Ureter (tissue), 1 donor: ENCODE results near the gene ASCC2. TPM values are rescaled to one million over a fixed set of nuclear protein-coding genes. Genes with fewer than 3 reads are reported as not detected.
"Not testable (repeated sequence)": the region's sequence is repeated elsewhere in the genome, so short reads cannot be mapped to it uniquely, and the experiment has no call there.

Experiments used
- DNase-seq: peaks from one replicate; pipeline ENCODE4 v3.0.0-alpha.2; 2020; ENCODE audit warnings: low spot score
- total RNA-seq: library from RNA; stranded (reverse); gene quantifications from one replicate; pipeline ENCODE4 v1.2.4, GENCODE V29; 2023
- donor health status: DM: yes; HTN: yes; CAD: no.

The ASCC2 gene
- 147 TPM for total RNA-seq

- DNase-seq: peak; percentile 99
Measured at GRCh38 chr22:29837741-29838598, at the start of gene ASCC2. ASCC2 (minus strand) TSS chr22:29838274; CDS start chr22:29832325, 5,949 bp downstream.

- no peak for DNase-seq
Measured at GRCh38 chr22:29887358-29887757, 49.3 kb upstream of the ASCC2 start.

DNA sequence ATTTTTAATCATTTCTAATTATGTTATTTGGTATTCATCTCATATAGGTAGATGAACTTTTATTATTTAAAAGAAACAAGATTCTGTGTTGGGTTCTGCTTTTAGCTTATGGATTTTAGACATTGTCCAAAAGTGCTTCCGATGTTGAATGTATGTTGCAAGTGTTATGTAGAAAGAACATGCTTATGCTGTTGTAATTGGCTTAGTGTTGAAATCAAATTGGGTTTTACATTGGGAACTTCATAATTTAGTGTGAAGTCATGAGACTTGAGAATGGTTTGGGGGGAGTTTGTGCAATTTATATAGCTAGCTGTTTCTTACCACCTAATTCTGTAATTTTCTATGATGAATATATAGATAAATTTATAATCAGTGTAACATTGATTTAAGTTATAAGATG is 48.5 kb upstream of the ASCC2 start:
- DNase-seq: no peak

- no peak for DNase-seq
Measured at GRCh38 chr22:29885610-29886009, 47.5 kb upstream of the ASCC2 start.

DNA sequence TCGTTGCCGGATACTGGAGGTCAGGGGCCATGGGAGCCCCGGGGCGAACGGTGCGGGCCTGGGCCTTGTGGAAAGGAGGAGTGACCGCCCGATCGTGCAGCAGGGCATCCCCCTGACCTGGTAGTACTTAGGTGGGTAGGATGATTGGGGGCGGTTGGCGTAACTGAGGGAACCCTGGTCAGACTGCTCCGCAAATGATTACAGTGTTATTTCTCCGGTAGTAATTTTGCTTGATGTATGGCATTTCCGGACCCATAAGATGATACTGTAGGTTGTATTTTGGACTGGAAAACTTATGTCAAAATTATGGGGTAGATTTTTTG is 45.7 kb upstream of the ASCC2 start:
- no peak for DNase-seq

- DNase-seq: peak; percentile 96
Measured at GRCh38 chr22:29883045-29883774, 45.1 kb upstream of the ASCC2 start, which contains the start of gene MTMR3. MTMR3 (plus strand) TSS chr22:29883174; CDS start chr22:29971060, 87,886 bp downstream.

GRCh38 chr22:29882716-29883044 is 44.6 kb upstream of the ASCC2 start:
- no peak for DNase-seq

DNA sequence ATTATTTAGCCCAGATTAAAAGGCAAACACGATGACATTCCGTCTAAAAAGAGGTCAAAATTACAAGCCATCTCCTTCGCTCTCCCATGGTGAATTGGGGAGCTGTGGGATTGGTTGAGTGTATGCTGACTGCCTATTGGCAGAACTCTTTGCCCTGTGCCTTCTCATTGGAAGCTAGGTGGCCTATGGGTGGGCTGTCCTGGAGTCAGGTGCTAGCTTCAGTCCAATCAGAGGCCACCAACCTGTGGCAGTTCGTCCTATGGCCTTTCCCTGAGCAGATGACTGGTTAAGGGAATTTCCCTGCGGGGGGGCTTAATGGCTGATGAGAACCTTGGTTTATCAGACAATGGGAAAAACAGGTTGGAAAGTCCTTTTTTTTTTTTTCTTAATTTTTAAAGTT is 41.7 kb upstream of the ASCC2 start:
- no peak for DNase-seq

GRCh38 chr22:29877620-29878019 is 39.5 kb upstream of the ASCC2 start:
- no peak for DNase-seq

- no peak for DNase-seq
Measured at GRCh38 chr22:29873943-29874342, 35.9 kb upstream of the ASCC2 start.

- peak; percentile 29 for DNase-seq
Measured at GRCh38 chr22:29872989-29873388, 34.9 kb upstream of the ASCC2 start.

DNA sequence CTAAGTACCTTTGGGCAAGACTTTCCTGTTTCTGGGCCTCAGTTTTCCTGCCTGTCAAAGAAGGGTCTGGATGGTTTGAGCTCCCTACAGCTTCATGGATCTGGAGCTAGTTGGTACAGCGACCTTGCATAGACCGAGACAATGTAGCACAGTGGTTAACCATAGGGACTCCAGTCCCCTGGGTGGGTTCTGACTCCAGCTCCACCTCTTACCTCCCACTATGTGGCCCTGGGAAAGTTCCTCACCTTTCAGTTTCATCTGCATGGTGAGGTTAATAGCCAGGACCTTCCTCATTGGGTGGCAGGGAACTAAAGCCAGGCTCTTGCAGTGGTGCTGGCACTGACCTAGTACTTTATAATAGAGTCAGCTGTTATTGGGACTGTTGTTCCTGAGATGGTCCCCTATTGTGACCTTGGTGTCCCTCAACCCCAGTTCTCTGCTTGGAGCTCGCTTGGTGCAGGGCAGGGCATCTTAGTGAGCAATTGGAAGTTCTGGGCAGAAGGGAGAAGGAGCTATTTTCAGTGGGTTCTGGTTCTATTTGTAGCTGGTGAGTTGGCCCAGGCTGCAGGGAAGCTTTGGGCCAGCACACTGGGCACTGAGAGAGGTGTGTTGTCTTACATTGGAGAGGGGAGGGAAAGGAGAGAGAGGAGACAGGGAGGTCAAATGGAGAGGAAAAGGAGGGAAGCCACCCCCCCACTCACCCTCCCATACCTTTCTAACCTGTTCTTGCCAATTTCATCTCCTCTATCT is 34.2 kb upstream of the ASCC2 start:
- peak; percentile 18 for DNase-seq

- peak; percentile 43 for DNase-seq
Measured at GRCh38 chr22:29871684-29872083, 33.6 kb upstream of the ASCC2 start.

GRCh38 chr22:29870574-29870973 is 32.5 kb upstream of the ASCC2 start:
- no peak for DNase-seq

- DNase-seq: no peak
Measured at GRCh38 chr22:29867851-29868250, 29.8 kb upstream of the ASCC2 start.

GRCh38 chr22:29867260-29867659 is 29.2 kb upstream of the ASCC2 start:
- peak; percentile 1 for DNase-seq

GRCh38 chr22:29865572-29865971 is 27.5 kb upstream of the ASCC2 start:
- DNase-seq: not testable (repeated sequence)

- DNase-seq: no peak
Measured at GRCh38 chr22:29861672-29862297, 23.7 kb upstream of the ASCC2 start.

- DNase-seq: no peak
Measured at GRCh38 chr22:29860006-29860766, 22.1 kb upstream of the ASCC2 start.

DNA sequence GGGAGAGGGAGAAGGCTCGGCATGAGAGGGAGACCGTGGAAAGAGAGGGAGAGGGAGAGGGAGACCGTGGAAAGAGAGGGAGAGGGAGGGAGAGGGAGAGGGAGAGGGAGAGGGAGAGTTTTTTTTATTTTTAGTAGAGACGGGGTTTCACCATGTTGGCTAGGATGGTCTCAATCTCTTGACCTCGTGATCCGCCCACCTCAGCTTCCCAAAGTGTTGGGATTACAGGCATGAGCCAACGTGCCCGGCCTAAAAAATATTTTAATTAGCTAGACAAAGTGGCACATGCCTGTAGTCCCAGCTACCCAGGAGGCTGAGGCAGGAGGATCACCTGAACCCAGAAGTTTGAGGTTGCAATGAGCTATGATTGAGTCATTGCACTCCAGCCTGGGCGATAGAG is 21.0 kb upstream of the ASCC2 start:
- DNase-seq: not testable (repeated sequence)

GRCh38 chr22:29856496-29856895 is 18.4 kb upstream of the ASCC2 start:
- DNase-seq: no peak
